GM23338 (cell line): ENCODE data around the gene FAT1.

Experiments
- CREB1 ChIP-seq: fragments of 250-450 bp; sonication (Bioruptor Pico); IDR thresholded peaks from 2 replicates; pipeline ENCODE4 v1.5.0; 2020; ENCODE audit warnings: low read depth, mild to moderate bottlenecking, moderate library complexity
- EZH2 ChIP-seq: fragments of 200-600 bp; sonication (generic); IDR thresholded peaks from one replicate; pipeline ENCODE4 v1.8.0; 2017; ENCODE audit warnings: antibody characterized with exemption, mild to moderate bottlenecking, low read depth; ENCODE audit not compliant: unreplicated experiment
- EZH2phosphoT487 ChIP-seq: fragments of 200-600 bp; sonication (generic); IDR thresholded peaks from one replicate; pipeline ENCODE4 v1.8.1; 2018; ENCODE audit warnings: antibody characterized with exemption; ENCODE audit not compliant: unreplicated experiment
- JUNB ChIP-seq: IDR thresholded peaks from one replicate; pipeline ENCODE4 v1.6.1; 2016; ENCODE audit warnings: antibody characterized with exemption; ENCODE audit not compliant: unreplicated experiment
- NANOG ChIP-seq: IDR thresholded peaks from 2 replicates; pipeline ENCODE4 v1.6.1; 2016; ENCODE audit warnings: antibody characterized with exemption, borderline replicate concordance
- POLR2AphosphoS5 ChIP-seq: IDR thresholded peaks from 2 replicates; pipeline ENCODE4 v1.6.1; 2016; ENCODE audit warnings: antibody characterized with exemption, low read depth
- STAT1 ChIP-seq: IDR thresholded peaks from one replicate; pipeline ENCODE4 v1.6.1; 2016; ENCODE audit warnings: antibody characterized with exemption; ENCODE audit not compliant: unreplicated experiment
- ZNF114 ChIP-seq: fragments of 250-450 bp; sonication (Bioruptor Pico); IDR thresholded peaks from 2 replicates; pipeline ENCODE4 v1.5.0; 2020; ENCODE audit warnings: mild to moderate bottlenecking, moderate library complexity
- ZNF331 ChIP-seq: fragments of 250-450 bp; sonication (Bioruptor Pico); IDR thresholded peaks from 2 replicates; pipeline ENCODE4 v1.5.0; 2020; ENCODE audit warnings: low read depth, mild to moderate bottlenecking, moderate library complexity
- ZNF462 ChIP-seq: fragments of 250-450 bp; sonication (Bioruptor Pico); IDR thresholded peaks from 2 replicates; pipeline ENCODE4 v1.5.0; 2020; ENCODE audit warnings: mild to moderate bottlenecking, moderate library complexity
- TF ChIP-seq, protein P1 (sequence below), 2 experiments: fragments of 200-600 bp in 1 of 2; sonication (generic) in 1 of 2; conservative IDR thresholded peaks; 2 replicates each; pipeline versions ENCODE4 v1.5.1 to v1.6.1; 2016 to 2017; ENCODE audit warnings: antibody characterized with exemption in 2 of 2, low read depth in 2 of 2, mild to moderate bottlenecking in 2 of 2, moderate library complexity in 1 of 2
- TF ChIP-seq, protein P2 (sequence below): IDR thresholded peaks from 2 replicates; pipeline ENCODE4 v1.6.1; 2016; ENCODE audit warnings: antibody characterized with exemption
- TF ChIP-seq, protein P3 (sequence below): IDR thresholded peaks from one replicate; pipeline ENCODE4 v1.6.1; 2018; ENCODE audit warnings: antibody characterized with exemption; ENCODE audit not compliant: unreplicated experiment

DNA sequence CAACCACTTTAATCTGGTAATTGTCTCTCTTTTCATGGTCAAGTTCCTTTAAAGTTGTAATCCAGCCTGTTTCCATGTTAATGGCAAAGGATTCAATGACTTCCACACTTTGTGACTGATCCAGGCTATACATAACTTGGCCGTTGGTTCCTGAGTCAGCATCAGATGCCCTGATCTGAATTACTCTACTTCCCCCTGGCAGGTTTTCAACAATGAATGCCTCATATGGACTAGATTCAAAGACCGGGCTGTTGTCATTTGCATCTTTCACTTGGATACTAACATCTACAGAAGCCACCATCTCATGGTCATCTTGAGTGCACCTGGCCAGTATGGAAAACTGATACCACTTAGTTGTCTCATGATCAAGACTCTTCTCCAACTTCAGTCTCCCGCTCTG, 105.7 kb downstream of the FAT1 start:
- TF ChIP-seq, protein P1, sequence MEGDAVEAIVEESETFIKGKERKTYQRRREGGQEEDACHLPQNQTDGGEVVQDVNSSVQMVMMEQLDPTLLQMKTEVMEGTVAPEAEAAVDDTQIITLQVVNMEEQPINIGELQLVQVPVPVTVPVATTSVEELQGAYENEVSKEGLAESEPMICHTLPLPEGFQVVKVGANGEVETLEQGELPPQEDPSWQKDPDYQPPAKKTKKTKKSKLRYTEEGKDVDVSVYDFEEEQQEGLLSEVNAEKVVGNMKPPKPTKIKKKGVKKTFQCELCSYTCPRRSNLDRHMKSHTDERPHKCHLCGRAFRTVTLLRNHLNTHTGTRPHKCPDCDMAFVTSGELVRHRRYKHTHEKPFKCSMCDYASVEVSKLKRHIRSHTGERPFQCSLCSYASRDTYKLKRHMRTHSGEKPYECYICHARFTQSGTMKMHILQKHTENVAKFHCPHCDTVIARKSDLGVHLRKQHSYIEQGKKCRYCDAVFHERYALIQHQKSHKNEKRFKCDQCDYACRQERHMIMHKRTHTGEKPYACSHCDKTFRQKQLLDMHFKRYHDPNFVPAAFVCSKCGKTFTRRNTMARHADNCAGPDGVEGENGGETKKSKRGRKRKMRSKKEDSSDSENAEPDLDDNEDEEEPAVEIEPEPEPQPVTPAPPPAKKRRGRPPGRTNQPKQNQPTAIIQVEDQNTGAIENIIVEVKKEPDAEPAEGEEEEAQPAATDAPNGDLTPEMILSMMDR (conservative IDR thresholded peaks at IDR 0.05; ENCODE audit: low read depth in 2 of 2) = no peak
- TF ChIP-seq EZH2 = no peak
- no peak for TF ChIP-seq POLR2AphosphoS5
- TF ChIP-seq JUNB = no peak
- TF ChIP-seq, protein P2, sequence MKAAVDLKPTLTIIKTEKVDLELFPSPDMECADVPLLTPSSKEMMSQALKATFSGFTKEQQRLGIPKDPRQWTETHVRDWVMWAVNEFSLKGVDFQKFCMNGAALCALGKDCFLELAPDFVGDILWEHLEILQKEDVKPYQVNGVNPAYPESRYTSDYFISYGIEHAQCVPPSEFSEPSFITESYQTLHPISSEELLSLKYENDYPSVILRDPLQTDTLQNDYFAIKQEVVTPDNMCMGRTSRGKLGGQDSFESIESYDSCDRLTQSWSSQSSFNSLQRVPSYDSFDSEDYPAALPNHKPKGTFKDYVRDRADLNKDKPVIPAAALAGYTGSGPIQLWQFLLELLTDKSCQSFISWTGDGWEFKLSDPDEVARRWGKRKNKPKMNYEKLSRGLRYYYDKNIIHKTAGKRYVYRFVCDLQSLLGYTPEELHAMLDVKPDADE = no peak
- TF ChIP-seq ZNF462 = no peak
- TF ChIP-seq, protein P3, sequence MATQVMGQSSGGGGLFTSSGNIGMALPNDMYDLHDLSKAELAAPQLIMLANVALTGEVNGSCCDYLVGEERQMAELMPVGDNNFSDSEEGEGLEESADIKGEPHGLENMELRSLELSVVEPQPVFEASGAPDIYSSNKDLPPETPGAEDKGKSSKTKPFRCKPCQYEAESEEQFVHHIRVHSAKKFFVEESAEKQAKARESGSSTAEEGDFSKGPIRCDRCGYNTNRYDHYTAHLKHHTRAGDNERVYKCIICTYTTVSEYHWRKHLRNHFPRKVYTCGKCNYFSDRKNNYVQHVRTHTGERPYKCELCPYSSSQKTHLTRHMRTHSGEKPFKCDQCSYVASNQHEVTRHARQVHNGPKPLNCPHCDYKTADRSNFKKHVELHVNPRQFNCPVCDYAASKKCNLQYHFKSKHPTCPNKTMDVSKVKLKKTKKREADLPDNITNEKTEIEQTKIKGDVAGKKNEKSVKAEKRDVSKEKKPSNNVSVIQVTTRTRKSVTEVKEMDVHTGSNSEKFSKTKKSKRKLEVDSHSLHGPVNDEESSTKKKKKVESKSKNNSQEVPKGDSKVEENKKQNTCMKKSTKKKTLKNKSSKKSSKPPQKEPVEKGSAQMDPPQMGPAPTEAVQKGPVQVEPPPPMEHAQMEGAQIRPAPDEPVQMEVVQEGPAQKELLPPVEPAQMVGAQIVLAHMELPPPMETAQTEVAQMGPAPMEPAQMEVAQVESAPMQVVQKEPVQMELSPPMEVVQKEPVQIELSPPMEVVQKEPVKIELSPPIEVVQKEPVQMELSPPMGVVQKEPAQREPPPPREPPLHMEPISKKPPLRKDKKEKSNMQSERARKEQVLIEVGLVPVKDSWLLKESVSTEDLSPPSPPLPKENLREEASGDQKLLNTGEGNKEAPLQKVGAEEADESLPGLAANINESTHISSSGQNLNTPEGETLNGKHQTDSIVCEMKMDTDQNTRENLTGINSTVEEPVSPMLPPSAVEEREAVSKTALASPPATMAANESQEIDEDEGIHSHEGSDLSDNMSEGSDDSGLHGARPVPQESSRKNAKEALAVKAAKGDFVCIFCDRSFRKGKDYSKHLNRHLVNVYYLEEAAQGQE = no peak
- no peak for TF ChIP-seq EZH2phosphoT487
- no peak for TF ChIP-seq ZNF114 (CRISPR knock-in tag)
- no peak for TF ChIP-seq CREB1 (CRISPR knock-in tag)
- no peak for TF ChIP-seq STAT1
- TF ChIP-seq ZNF331 (CRISPR knock-in tag) = no peak
- TF ChIP-seq NANOG = no peak
